H1 (cell line): ENCODE results near the gene RAB35. TPM values are rescaled to one million over a fixed set of nuclear protein-coding genes. Genes with fewer than 3 reads are reported as not detected.

Source experiments
- CTCF ChIA-PET: fragments of 300-600 bp; sonication (Branson Sonifier 250); formaldehyde crosslinking; loops from one replicate; lab custom pipeline; 2021; ENCODE audit not compliant: partially characterized antibody; lab: Charles Lee
- POLR2A ChIA-PET: fragments of 300-600 bp; sonication (Branson Sonifier 250); formaldehyde crosslinking; loops from one replicate; lab custom pipeline; 2021; ENCODE audit warnings: inconsistent platforms; ENCODE audit not compliant: partially characterized antibody; lab: Charles Lee
- DNase-seq, 2 experiments: peaks; one replicate each; pipeline versions ENCODE4 v3.0.0 to v3.0.0-alpha.2; 2010 to 2022; ENCODE audit warnings: low spot score in 2 of 2, low read depth in 1 of 2, mixed read lengths in 1 of 2
- FAIRE-seq: peaks from 2 replicates; lab custom pipeline; 2011; peaks lifted over from hg19 to GRCh38; lab: Jason Lieb, UNC
- H2AFZ ChIP-seq: 2 replicates; pipeline ENCODE4 v1.8.1; 2012; ENCODE audit warnings: low read length, inconsistent platforms
- H2AK5ac ChIP-seq: 2 replicates; pipeline ENCODE4 v1.6.1; 2013; ENCODE audit warnings: low read depth, low read length
- H2BK120ac ChIP-seq: replicated peaks from 2 replicates; pipeline ENCODE3; 2013; ENCODE audit warnings: low read depth, low read length, inconsistent platforms
- H2BK12ac ChIP-seq: 2 replicates; pipeline ENCODE4 v1.6.1; 2013; ENCODE audit warnings: low read depth, low read length
- H2BK15ac ChIP-seq: 2 replicates; pipeline ENCODE4 v1.6.1; 2013; ENCODE audit warnings: low read length
- H2BK20ac ChIP-seq: 2 replicates; pipeline ENCODE4 v1.6.1; 2013; ENCODE audit warnings: low read length
- H2BK5ac ChIP-seq: 2 replicates; pipeline ENCODE4 v1.6.1; 2013; ENCODE audit warnings: low read depth, low read length
- H3K14ac ChIP-seq: 2 replicates; pipeline ENCODE4 v1.6.1; 2013; ENCODE audit warnings: inconsistent platforms; ENCODE audit not compliant: insufficient read length
- H3K18ac ChIP-seq: 2 replicates; pipeline ENCODE4 v1.6.1; 2013; ENCODE audit warnings: low read length; ENCODE audit errors: extremely low read depth
- H3K23ac ChIP-seq: 2 replicates; pipeline ENCODE4 v1.6.1; 2013; ENCODE audit warnings: inconsistent platforms; ENCODE audit not compliant: insufficient read length
- H3K23me2 ChIP-seq: 2 replicates; pipeline ENCODE4 v1.6.1; 2013; ENCODE audit warnings: low read depth, low read length
- H3K27ac ChIP-seq: 2 replicates; pipeline ENCODE4 v1.6.1; 2011; ENCODE audit warnings: low read depth, low read length, inconsistent platforms
- H3K27me3 ChIP-seq, 4 experiments: replicated peaks in 1 of 4; 1 replicate in 1 of 4; 2 replicates in 3 of 4; pipeline versions ENCODE4 v1.6.1 to v1.8.1; 2011 to 2013; ENCODE audit warnings: low read length in 3 of 4, mild to moderate bottlenecking in 3 of 4, inconsistent platforms in 2 of 4, mixed read lengths in 2 of 4, moderate library complexity in 1 of 4; ENCODE audit not compliant: control insufficient read depth in 3 of 4, insufficient read depth in 3 of 4; ENCODE audit errors: extremely low read depth in 1 of 4
- H3K36me3 ChIP-seq, 4 experiments: 2 replicates each; pipeline versions ENCODE4 v1.6.1 to v1.8.1; 2011 to 2013; ENCODE audit warnings: mild to moderate bottlenecking in 4 of 4, low read length in 3 of 4, moderate library complexity in 2 of 4, control low read depth in 1 of 4, inconsistent platforms in 1 of 4; ENCODE audit not compliant: insufficient read depth in 4 of 4, control insufficient read depth in 2 of 4
- H3K4ac ChIP-seq: replicated peaks from 2 replicates; pipeline ENCODE3; 2013; ENCODE audit warnings: low read length, low read depth, mixed read lengths, inconsistent platforms; ENCODE audit not compliant: insufficient read length
- H3K4me1 ChIP-seq, 4 experiments: replicated peaks in 1 of 4; 1 replicate in 1 of 4; 2 replicates in 3 of 4; pipeline versions ENCODE4 v1.6.1 to v1.8.1; 2011 to 2013; ENCODE audit warnings: low read length in 3 of 4, inconsistent platforms in 2 of 4, mixed read lengths in 1 of 4; ENCODE audit not compliant: insufficient read depth in 4 of 4, control insufficient read depth in 3 of 4
- H3K4me2 ChIP-seq, 2 experiments: 2 replicates each; pipeline versions ENCODE4 v1.6.1 to v1.8.1; 2011 to 2013; ENCODE audit warnings: low read depth in 2 of 2, low read length in 2 of 2, control low read depth in 1 of 2, inconsistent platforms in 1 of 2, mild to moderate bottlenecking in 1 of 2; ENCODE audit not compliant: insufficient read depth in 1 of 2
- H3K4me3 ChIP-seq, 4 experiments: fragments of 200-600, 300-600 bp in 1 of 4; sonication (generic), shearing (Covaris generic), sonication (Bioruptor Twin) in 1 of 4; 2 replicates each; pipeline versions ENCODE4 v1.5.1 to v1.8.1; 2011 to 2016; ENCODE audit warnings: low read length in 4 of 4, low read depth in 3 of 4, control low read depth in 2 of 4, inconsistent platforms in 2 of 4, mild to moderate bottlenecking in 2 of 4, mixed read lengths in 1 of 4, moderate library complexity in 1 of 4; ENCODE audit not compliant: insufficient read depth in 2 of 4; ENCODE audit errors: extremely low read depth in 1 of 4
- H3K56ac ChIP-seq: replicated peaks from 2 replicates; pipeline ENCODE3; 2013; ENCODE audit warnings: low read depth, mild to moderate bottlenecking, mixed read lengths, low read length, inconsistent platforms; ENCODE audit not compliant: insufficient read length
- H3K79me1 ChIP-seq: 2 replicates; pipeline ENCODE4 v1.6.1; 2013; ENCODE audit warnings: low read depth, low read length, control low read depth
- H3K79me2 ChIP-seq, 2 experiments: 2 replicates each; pipeline versions ENCODE4 v1.6.1 to v1.8.1; 2012 to 2013; ENCODE audit warnings: low read length in 2 of 2, mild to moderate bottlenecking in 2 of 2, inconsistent platforms in 1 of 2; ENCODE audit not compliant: insufficient read depth in 2 of 2, control insufficient read depth in 1 of 2
- H3K9ac ChIP-seq, 4 experiments: replicated peaks in 1 of 4; 1 replicate in 1 of 4; 2 replicates in 3 of 4; pipeline versions ENCODE4 v1.6.1 to v1.8.1; 2011 to 2013; ENCODE audit warnings: low read depth in 3 of 4, low read length in 3 of 4, control low read depth in 2 of 4, mild to moderate bottlenecking in 2 of 4, moderate library complexity in 2 of 4, inconsistent platforms in 1 of 4; ENCODE audit errors: extremely low read depth in 1 of 4
- H3K9me3 ChIP-seq, 2 experiments: 2 replicates each; pipeline versions ENCODE4 v1.6.1 to v1.8.1; 2012 to 2013; ENCODE audit warnings: mild to moderate bottlenecking in 2 of 2, moderate library complexity in 2 of 2, control low read depth in 1 of 2, inconsistent platforms in 1 of 2, low read depth in 1 of 2, low read length in 1 of 2, mixed read lengths in 1 of 2; ENCODE audit not compliant: insufficient read depth in 2 of 2
- H4K20me1 ChIP-seq, 2 experiments: replicated peaks in 1 of 2; 2 replicates each; pipeline versions ENCODE3 to v1.8.1; 2011 to 2013; ENCODE audit warnings: inconsistent platforms in 2 of 2, low read length in 2 of 2, mild to moderate bottlenecking in 1 of 2; ENCODE audit not compliant: insufficient read depth in 2 of 2, control insufficient read depth in 1 of 2
- H4K5ac ChIP-seq: 2 replicates; pipeline ENCODE4 v1.6.1; 2013; ENCODE audit warnings: low read length, low read depth, mixed read lengths, inconsistent platforms; ENCODE audit not compliant: insufficient read length
- H4K8ac ChIP-seq: 2 replicates; pipeline ENCODE4 v1.8.0; 2013; ENCODE audit warnings: mild to moderate bottlenecking, moderate library complexity, low read length, inconsistent platforms; ENCODE audit not compliant: insufficient read depth; ENCODE audit errors: extremely low read depth
- H4K91ac ChIP-seq: replicated peaks from 2 replicates; pipeline ENCODE3; 2013; ENCODE audit warnings: low read length, mixed read lengths, inconsistent platforms; ENCODE audit not compliant: insufficient read length
- CHD1 ChIP-seq: IDR thresholded peaks from 2 replicates; pipeline ENCODE4 v1.6.1; 2012; ENCODE audit warnings: low read depth, low read length, improper control_type of control experiment
- CHD2 ChIP-seq: IDR thresholded peaks from 2 replicates; pipeline ENCODE4 v1.6.1; 2012; ENCODE audit warnings: low read length, improper control_type of control experiment
- CTBP2 ChIP-seq: IDR thresholded peaks from 2 replicates; pipeline ENCODE4 v1.7.0; 2011; ENCODE audit warnings: borderline replicate concordance, mild to moderate bottlenecking, moderate library complexity, mixed read lengths, low read length; ENCODE audit not compliant: insufficient read depth, insufficient read length
- MAX ChIP-seq: IDR thresholded peaks from 2 replicates; pipeline ENCODE4 v1.6.1; 2012; ENCODE audit warnings: inconsistent platforms
- POLR2A ChIP-seq, 2 experiments: IDR thresholded peaks; 1 replicate in 1 of 2; 2 replicates in 1 of 2; pipeline ENCODE4 v1.6.1; 2011; ENCODE audit warnings: low read depth in 2 of 2, low read length in 2 of 2, mild to moderate bottlenecking in 2 of 2; ENCODE audit errors: control extremely low read depth in 1 of 2
- POU5F1 ChIP-seq: IDR thresholded peaks from 2 replicates; pipeline ENCODE4 v1.6.1; 2011; ENCODE audit warnings: low read depth, mild to moderate bottlenecking, low read length, moderate library complexity
- RAD21 ChIP-seq, 2 experiments: IDR thresholded peaks in 1 of 2; conservative IDR thresholded peaks in 1 of 2; 2 replicates each; pipeline ENCODE4 v1.6.1; 2011; ENCODE audit warnings: low read depth in 2 of 2, low read length in 2 of 2, improper control_type of control experiment in 1 of 2, inconsistent platforms in 1 of 2, mild to moderate bottlenecking in 1 of 2, moderate library complexity in 1 of 2
- RBBP5 ChIP-seq: IDR thresholded peaks from 2 replicates; pipeline ENCODE4 v1.7.1; 2012; ENCODE audit warnings: low read depth, mild to moderate bottlenecking, inconsistent platforms, low read length, moderate library complexity, borderline replicate concordance
- SAP30 ChIP-seq: fragments of 300-600 bp; sonication (generic); IDR thresholded peaks from 2 replicates; pipeline ENCODE4 v1.7.1; 2012; ENCODE audit warnings: low read length, moderate library complexity, mild to moderate bottlenecking, inconsistent platforms; ENCODE audit not compliant: insufficient read depth, insufficient replicate concordance
- SIX5 ChIP-seq: IDR thresholded peaks from 2 replicates; pipeline ENCODE4 v1.6.1; 2011; ENCODE audit warnings: mild to moderate bottlenecking, low read depth, low read length
- SP2 ChIP-seq: IDR thresholded peaks from 2 replicates; pipeline ENCODE4 v1.6.1; 2012; ENCODE audit warnings: mild to moderate bottlenecking, low read length, inconsistent platforms
- YY1 ChIP-seq: IDR thresholded peaks from 2 replicates; pipeline ENCODE4 v1.6.1; 2011; ENCODE audit warnings: low read depth, mild to moderate bottlenecking, low read length
- WGBS, 2 experiments: shearing (Covaris generic) in 1 of 2; methylation state at CpG; one replicate each; pipeline versions ENCODE4 v1.1.6 to v1.1.7; 2013 to 2015; ENCODE audit warnings: low lambda C conversion rate in 2 of 2, mixed read lengths in 2 of 2, inconsistent platforms in 1 of 2, low coverage in 1 of 2, missing lambda C conversion rate in 1 of 2; ENCODE audit not compliant: insufficient replicate concordance in 2 of 2, insufficient coverage in 1 of 2, insufficient read length in 1 of 2; ENCODE audit errors: extremely low coverage in 1 of 2, missing lambda C conversion rate in 1 of 2; 5-methylcytosine and 5-hydroxymethylcytosine counted together
- polyA plus RNA-seq, 7 experiments: library from polyadenylated mRNA; depleted of rRNA in 3 of 7; stranded (reverse) in 5 of 7; unstranded in 2 of 7; fragments of >200 nt in 5 of 7; fragments of 200-250 nt in 2 of 7; gene quantifications; 1 replicate in 5 of 7; 2 replicates in 1 of 7; 4 replicates in 1 of 7; pipeline versions ENCODE4 v1.2.1 to v1.2.3, GENCODE V29; 2011 to 2013; ENCODE audit warnings: missing spikeins in 2 of 7, mixed read lengths in 2 of 7
- total RNA-seq: library from RNA; stranded (reverse); fragmentation: NEBNext Ultra II Directional; extraction: Animal tissue kit (Norgen Biotek cat#: 25700); gene quantifications from 2 replicates; pipeline ENCODE4 v1.2.1, GENCODE V29; 2021
- TF ChIP-seq, protein P1 (sequence below): IDR thresholded peaks from 2 replicates; pipeline ENCODE4 v1.6.1; 2012; ENCODE audit warnings: inconsistent platforms

Gene RAB35
- total and polyA plus RNA-seq, 2 of the 8 experiments (the other 6 are each of a cell fraction or from before 2014, with no cell fraction given), result 33.4 to 39.0 TPM

DNA sequence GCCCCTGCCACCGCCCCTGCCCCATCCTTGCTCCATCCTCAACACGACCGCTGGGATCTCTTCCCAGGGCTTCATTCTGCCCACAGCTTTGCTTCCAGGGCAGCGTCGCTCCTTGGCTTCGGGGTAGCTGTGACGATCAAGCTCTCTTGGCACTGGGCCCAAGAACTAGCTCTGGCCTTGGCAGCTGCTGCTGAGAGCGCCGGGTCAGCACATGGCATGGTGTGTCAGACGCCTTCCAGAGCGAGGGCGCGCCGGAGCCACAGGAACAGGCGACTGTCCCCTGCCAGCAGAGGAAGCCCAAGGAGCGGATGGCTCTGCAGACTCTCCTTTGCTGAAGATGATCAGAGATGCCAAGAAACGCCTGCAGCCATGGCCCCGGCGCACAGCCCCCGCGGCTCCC, 15.9 kb downstream of the RAB35 start:
- peaks cover 0 to 13% (median 6%) of the 10 kb centered on the region in 4 experiments; a peak in 5 of 7 replicates for H3K4me1 ChIP-seq
- H3K4ac ChIP-seq, result no peak overlapping the region
- H2BK20ac ChIP-seq, result no peak overlapping the region
- H3K4me2 ChIP-seq, result no peak overlapping the region
- H3K27me3 ChIP-seq, result no peaks in the 10 kb centered on the region
- H4K20me1 ChIP-seq, result peaks cover 6 to 16% of the 10 kb centered on the region in 2 experiments
- H4K5ac ChIP-seq, result no peak overlapping the region
- DNase-seq (no peak), FAIRE-seq (no peak)
- H3K9ac ChIP-seq, result no peak overlapping the region
- no peak overlapping the region; the same call in 1 of the 2 replicates for H2BK12ac ChIP-seq
- H2BK15ac ChIP-seq, result no peak overlapping the region
- no peak overlapping the region for H3K27ac ChIP-seq
- ChIA-PET CTCF (interaction anchor here (0.6 to 2.6 kb wide), 5 partner anchors 8 to 17 kb away, joined by 3 to 12 read pairs (median 3); partner anchors contain the start of gene RAB35), POLR2A (interaction anchor here (0.9 to 6.3 kb wide), 7 partner anchors 9 to 101 kb away, joined by 3 to 52 read pairs (median 5); partner anchors contain the start of genes RAB35 and RPLP0)
- H2BK5ac ChIP-seq, result no peak overlapping the region; the same call in 1 of the 2 replicates
- H3K79me2 ChIP-seq, result peaks cover 0 to 37% of the 10 kb centered on the region in 2 experiments; a peak in 3 of 4 replicates
- 97% methylated on average over 21 of the region's 21 CpGs; no CpG with 5 or more reads in 1 of the 2 experiments for WGBS, 2 experiments
- no peak overlapping the region for H3K56ac ChIP-seq
- H3K9me3 ChIP-seq, result no peaks in the 10 kb centered on the region
- no peak overlapping the region for H2AK5ac ChIP-seq
- peaks cover 0 to 19% (median 10%) of the 10 kb centered on the region in 4 experiments; a peak in 6 of 8 replicates for H3K36me3 ChIP-seq
- H3K23ac ChIP-seq, result no peak overlapping the region
- H3K23me2 ChIP-seq, result no peaks in the 10 kb centered on the region
- H4K91ac ChIP-seq, result no peak overlapping the region
- H2BK120ac ChIP-seq, result no peak overlapping the region
- no peak overlapping the region for H2AFZ ChIP-seq
- H3K18ac ChIP-seq, result no peak overlapping the region
- no peak overlapping the region for H3K4me3 ChIP-seq
- H3K79me1 ChIP-seq, result peaks cover 10% of the 10 kb centered on the region; the same call in 1 of the 2 replicates
- H4K8ac ChIP-seq, result no peak overlapping the region; the same call in 1 of the 2 replicates
- H3K14ac ChIP-seq, result no peak overlapping the region
- TF ChIP-seq SP2 (no peak), YY1 (no peak), POLR2A (IDR thresholded peaks at IDR 0.05; ENCODE audit: control extremely low read depth in 1 of 2, low read depth in 2 of 2, low read length in 2 of 2) (no peak), SIX5 (no peak), CHD2 (no peak), RBBP5 (no peak), SAP30 (no peak), MAX (no peak), POU5F1 (no peak), CTBP2 (no peak), RAD21 (IDR thresholded peaks at IDR 0.05 in 1 of 2, conservative IDR thresholded peaks at IDR 0.05 in 1 of 2; ENCODE audit: low read depth in 2 of 2, low read length in 2 of 2) (no peak), CHD1 (no peak)
- TF ChIP-seq, protein P1, sequence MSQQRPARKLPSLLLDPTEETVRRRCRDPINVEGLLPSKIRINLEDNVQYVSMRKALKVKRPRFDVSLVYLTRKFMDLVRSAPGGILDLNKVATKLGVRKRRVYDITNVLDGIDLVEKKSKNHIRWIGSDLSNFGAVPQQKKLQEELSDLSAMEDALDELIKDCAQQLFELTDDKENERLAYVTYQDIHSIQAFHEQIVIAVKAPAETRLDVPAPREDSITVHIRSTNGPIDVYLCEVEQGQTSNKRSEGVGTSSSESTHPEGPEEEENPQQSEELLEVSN, result no peak
